Mucosa of stomach (tissue), 1 donor: ENCODE results near the gene DERA.
"Not testable (repeated sequence)": the region's sequence is repeated elsewhere in the genome, so short reads cannot be mapped to it uniquely, and the experiment has no call there.

Source experiments
- H3K27me3 ChIP-seq: one replicate; pipeline ENCODE4 v1.7.0; 2013; ENCODE audit warnings: mild to moderate bottlenecking, low read length; ENCODE audit not compliant: control insufficient read depth, insufficient read depth
- H3K36me3 ChIP-seq: one replicate; pipeline ENCODE4 v1.7.0; 2013; ENCODE audit warnings: low read length; ENCODE audit not compliant: control insufficient read depth, insufficient read depth
- H3K4me1 ChIP-seq: one replicate; pipeline ENCODE4 v1.7.0; 2013; ENCODE audit warnings: mild to moderate bottlenecking, low read length; ENCODE audit not compliant: control insufficient read depth, insufficient read depth
- H3K4me3 ChIP-seq: one replicate; pipeline ENCODE4 v1.7.0; 2013; ENCODE audit warnings: low read length
- H3K9ac ChIP-seq: one replicate; pipeline ENCODE4 v1.7.0; 2013; ENCODE audit warnings: mild to moderate bottlenecking, low read length, moderate library complexity
- H3K9me3 ChIP-seq: one replicate; pipeline ENCODE4 v1.7.0; 2013; ENCODE audit warnings: mild to moderate bottlenecking, low read length, moderate library complexity; ENCODE audit not compliant: control insufficient read depth
- donor health status: Pancreatic carcinoma.

DERA gene

DNA sequence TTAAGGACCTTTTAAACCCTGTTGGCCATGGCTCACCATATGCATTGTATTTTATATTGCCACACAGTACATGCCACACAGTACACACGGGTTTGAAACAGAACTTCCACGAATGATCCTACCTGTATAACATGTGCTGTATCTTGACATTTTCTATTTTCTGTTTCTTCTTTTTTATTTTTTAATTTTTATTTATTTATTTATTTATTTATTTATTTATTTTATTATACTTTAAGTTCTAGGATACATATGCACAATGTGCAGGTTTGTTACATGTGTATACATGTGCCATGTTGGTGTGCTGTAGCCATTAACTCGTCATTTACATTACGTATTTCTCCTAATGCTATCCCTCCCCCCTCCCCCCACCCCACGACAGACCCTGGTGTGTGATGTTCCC lies 32.4 kb downstream of the DERA start:
- H3K4me1 ChIP-seq, H3K36me3 ChIP-seq, H3K27me3 ChIP-seq, H3K4me3 ChIP-seq, H3K9ac ChIP-seq, H3K9me3 ChIP-seq: not testable (repeated sequence)

DNA sequence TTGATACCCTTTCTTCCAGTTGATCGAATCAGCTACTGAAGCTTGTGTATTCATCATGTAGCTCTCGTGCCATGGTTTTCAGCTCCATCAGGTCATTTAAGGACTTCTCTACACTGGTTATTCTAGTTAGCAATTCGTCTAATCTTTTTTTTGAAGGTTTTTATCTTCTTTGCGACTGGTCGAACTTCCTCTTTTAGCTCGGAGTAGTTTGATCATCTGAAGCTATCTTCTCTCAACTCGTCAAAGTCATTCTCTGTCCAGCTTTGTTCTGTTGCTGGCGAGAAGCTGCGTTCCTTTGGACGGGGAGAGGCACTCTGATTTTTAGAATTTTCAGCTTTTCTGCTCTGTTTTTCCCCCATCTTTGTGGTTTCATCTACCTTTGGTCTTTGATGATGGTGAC lies 37.3 kb downstream of the DERA start:
- H3K9me3 ChIP-seq, H3K36me3 ChIP-seq, H3K27me3 ChIP-seq, H3K9ac ChIP-seq, H3K4me3 ChIP-seq, H3K4me1 ChIP-seq: not testable (repeated sequence)

DNA sequence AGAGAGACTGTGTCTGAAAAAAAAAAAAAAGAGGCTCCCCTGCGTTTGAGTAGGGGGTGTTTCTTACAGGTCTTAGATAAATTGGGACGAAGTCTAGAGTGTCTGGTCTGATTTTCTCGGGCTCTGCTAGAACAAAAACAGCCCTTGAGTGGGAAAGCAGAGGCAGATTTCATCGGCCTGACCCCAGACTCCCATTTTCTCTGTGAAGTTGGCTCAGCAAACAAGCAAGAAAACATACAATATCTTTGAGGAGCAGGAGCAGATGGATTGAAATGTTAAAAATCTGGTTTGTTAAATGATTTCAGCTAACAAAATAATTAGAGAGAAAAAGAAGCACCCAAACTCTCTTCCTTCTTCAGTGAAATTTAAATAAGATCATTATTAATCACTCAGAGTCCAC lies 44.1 kb downstream of the DERA start:
- no peaks in the 10 kb centered on the region for H3K36me3 ChIP-seq
- H3K9me3 ChIP-seq = no peaks in the 10 kb centered on the region
- H3K4me1 ChIP-seq = no peaks in the 10 kb centered on the region
- H3K27me3 ChIP-seq = no peaks in the 10 kb centered on the region
- no peak overlapping the region for H3K9ac ChIP-seq
- H3K4me3 ChIP-seq = no peak overlapping the region

DNA sequence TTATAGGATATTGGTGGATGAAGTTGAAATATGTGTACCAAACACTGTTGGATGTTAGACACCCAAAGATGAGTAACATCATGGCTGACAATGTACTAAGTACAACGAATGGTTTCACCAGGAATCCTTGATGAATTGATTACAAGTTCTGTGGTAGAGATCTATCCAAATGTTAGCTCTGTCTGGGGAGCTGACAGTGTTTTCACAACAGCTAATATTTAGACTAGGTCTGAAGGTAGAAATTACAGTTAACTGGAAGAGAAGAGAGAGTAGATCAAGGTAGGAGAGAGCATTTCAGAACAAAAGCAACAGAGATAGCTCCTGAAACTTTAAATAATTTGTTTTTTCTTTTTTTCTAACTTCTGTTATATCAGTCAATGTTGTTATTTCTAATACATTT lies 44.9 kb downstream of the DERA start:
- H3K27me3 ChIP-seq = no peaks in the 10 kb centered on the region
- no peaks in the 10 kb centered on the region for H3K9me3 ChIP-seq
- no peaks in the 10 kb centered on the region for H3K4me1 ChIP-seq
- H3K9ac ChIP-seq = no peak overlapping the region
- H3K36me3 ChIP-seq = no peaks in the 10 kb centered on the region
- no peak overlapping the region for H3K4me3 ChIP-seq

DNA sequence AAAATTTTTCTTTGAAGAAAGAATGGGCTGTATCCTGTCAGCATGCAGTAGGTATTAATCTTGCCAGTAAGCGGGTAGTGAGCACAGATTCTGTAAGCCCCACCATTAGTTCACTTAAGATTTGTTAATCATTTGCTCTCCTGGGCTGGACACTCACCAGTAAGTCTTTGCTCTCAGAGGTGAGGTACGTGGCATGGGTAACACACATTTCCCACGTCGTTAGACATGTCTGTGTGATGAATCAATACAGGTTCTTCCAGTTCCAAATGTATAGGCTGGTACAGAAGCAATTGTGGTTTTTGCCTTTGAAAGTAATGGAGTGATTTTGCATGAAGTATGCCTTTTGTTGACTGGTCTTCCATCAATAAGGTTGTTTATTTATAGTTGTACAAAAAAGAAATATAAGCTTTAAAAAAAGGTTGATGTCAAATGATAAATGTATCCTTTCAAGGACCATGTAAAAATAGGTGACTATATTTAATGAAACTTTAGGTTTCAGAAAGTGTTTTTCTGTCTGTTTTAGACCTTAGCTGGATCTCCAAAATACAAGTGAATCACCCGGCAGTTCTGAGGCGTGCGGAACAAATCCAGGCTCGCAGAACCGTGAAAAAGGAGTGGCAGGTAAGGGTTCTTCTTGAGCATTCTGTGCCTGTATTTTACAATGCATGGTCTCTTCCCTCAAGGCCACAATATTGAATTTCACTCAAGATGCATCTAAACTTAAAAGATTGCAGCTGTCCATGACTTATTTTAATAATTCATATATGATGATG lies 45.5 kb downstream of the DERA start:
- Histone ChIP-seq H3K27me3 (no peaks in the 10 kb centered on the region), H3K9me3 (no peaks in the 10 kb centered on the region), H3K36me3 (no peaks in the 10 kb centered on the region), H3K4me1 (no peaks in the 10 kb centered on the region), H3K4me3 (no peak overlapping the region), H3K9ac (no peak overlapping the region)

DNA sequence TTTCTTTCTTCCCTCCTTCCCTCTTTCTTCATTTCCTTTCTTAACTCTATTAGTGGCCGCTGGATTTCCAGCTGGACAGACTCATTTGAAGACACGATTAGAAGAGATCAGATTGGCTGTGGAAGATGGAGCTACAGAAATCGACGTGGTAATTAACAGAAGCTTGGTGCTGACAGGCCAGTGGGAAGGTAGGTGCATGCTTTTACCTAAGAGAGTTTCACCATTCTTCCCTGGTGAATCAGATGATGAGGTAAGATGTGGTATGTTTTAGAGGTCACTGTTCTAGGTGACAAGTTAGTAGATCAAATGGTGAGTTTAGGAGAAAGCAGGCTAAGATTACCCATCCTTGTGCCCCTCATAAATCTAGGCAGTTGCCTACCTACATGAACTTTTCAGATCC lies 51.6 kb downstream of the DERA start:
- Histone ChIP-seq H3K4me1 (no peaks in the 10 kb centered on the region), H3K27me3 (no peaks in the 10 kb centered on the region), H3K4me3 (no peak overlapping the region), H3K9ac (no peak overlapping the region), H3K9me3 (no peaks in the 10 kb centered on the region), H3K36me3 (no peaks in the 10 kb centered on the region)

DNA sequence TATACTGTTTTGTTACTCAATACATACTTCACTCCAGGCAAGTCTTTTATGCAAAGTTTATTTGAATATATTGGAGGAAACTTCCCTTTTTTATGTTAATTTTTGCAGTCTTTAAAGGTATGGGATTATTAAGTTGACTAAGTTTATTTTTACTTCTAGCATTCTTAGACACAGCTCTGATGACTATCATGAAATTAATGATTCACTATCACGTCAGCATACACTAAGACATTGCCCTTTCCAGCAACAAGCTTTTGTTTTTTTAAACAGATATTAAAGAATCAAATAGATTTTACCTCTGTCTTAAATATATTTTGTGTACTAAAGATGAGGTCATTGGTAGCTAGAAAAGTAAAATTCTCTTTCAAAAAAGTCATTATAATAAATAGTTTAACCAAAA lies 52.1 kb downstream of the DERA start:
- Histone ChIP-seq H3K4me3 (no peak overlapping the region), H3K36me3 (no peaks in the 10 kb centered on the region), H3K4me1 (no peaks in the 10 kb centered on the region), H3K27me3 (no peaks in the 10 kb centered on the region), H3K9ac (no peak overlapping the region), H3K9me3 (no peaks in the 10 kb centered on the region)

DNA sequence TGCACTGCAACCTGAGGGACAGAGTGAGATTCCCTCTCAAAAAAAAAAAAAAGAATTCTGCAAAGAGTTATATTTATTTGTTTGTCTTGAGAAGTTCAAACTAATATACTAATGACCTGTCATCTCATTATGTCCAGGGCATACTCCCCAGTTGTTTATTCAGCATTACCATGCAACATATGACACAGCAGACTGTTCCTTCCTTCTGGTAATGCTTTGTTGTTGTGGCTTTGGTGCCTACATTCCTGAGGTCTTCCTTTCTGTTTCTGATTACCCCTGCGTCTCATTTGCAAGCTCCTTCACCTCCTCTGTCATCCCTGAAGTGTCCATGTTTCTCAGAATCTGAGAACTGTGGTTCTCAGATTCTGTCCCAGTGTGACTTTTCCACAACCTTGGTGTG lies 55.3 kb downstream of the DERA start:
- Histone ChIP-seq H3K9ac (no peak overlapping the region), H3K4me1 (no peaks in the 10 kb centered on the region), H3K4me3 (no peak overlapping the region), H3K27me3 (no peaks in the 10 kb centered on the region), H3K9me3 (no peaks in the 10 kb centered on the region), H3K36me3 (no peaks in the 10 kb centered on the region)

DNA sequence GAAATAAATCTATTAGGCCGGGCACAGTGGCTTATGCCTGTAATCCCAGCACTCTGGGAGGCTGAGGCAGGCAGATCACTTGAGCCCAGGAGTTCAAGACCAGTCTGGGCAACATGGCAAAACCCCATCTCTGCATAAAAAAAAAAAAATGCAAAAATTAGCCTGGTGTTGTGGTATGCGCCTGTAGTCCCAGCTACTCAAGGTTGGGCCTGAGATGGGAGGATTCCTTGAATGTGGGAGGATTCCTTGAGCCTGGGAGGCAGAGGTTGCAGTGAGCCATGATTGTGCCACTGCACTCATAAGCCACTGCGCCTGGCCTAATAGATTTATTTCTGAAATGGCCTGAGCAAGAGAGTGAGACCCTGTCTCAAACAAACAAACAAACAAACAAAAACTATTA lies 55.9 kb downstream of the DERA start:
- not testable (repeated sequence) for H3K9ac ChIP-seq, H3K4me1 ChIP-seq

DNA sequence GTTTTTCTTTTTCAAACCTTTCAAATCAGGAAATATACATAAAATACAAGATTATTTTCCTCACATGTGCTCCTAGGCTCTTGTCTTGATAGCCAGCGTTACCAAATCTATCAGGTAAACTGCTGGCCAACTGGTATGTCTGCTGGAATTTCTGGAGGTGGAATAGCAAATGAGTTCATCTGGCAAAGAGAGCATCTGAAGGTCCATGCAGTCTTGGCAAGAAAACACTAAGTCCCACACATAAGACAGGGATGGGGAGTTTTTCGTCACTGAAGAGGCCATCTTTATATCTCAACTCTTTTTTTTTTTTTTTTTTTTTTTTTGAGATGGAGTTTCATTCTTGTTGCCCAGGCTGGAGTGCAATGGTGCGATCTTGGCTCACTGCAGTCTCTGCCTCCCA lies 60.1 kb downstream of the DERA start:
- no peaks in the 10 kb centered on the region for H3K9me3 ChIP-seq
- H3K36me3 ChIP-seq = no peaks in the 10 kb centered on the region
- no peak overlapping the region for H3K4me3 ChIP-seq
- no peaks in the 10 kb centered on the region for H3K27me3 ChIP-seq
- no peak overlapping the region for H3K9ac ChIP-seq
- no peaks in the 10 kb centered on the region for H3K4me1 ChIP-seq

More for the DNA sequence above, 55.9 kb downstream of the DERA start:
- not testable (repeated sequence) for H3K27me3 ChIP-seq, H3K4me3 ChIP-seq, H3K36me3 ChIP-seq, H3K9me3 ChIP-seq

DNA sequence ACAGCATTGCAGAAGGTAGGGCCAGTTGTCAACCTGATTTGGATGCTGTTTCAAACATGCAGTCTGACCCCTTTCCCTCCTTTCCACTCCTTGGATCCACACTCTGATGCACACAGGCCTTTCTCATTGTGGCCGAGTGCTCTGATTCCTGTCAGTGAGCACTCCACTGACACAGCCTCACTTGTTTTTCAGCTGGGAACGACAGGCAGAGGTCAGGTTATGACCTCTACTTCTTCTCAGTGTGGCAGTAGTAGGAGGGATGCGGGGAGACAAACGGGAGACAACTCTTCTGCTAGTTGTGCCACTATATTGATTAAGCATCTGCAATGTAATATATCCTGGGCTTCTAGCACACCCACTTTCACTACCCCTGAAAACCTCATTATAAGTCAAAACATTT lies 61.8 kb downstream of the DERA start:
- Histone ChIP-seq H3K9me3 (no peaks in the 10 kb centered on the region), H3K4me3 (no peak overlapping the region), H3K4me1 (peaks cover under 1% of the 10 kb centered on the region), H3K36me3 (no peaks in the 10 kb centered on the region), H3K27me3 (no peaks in the 10 kb centered on the region), H3K9ac (no peak overlapping the region)

DNA sequence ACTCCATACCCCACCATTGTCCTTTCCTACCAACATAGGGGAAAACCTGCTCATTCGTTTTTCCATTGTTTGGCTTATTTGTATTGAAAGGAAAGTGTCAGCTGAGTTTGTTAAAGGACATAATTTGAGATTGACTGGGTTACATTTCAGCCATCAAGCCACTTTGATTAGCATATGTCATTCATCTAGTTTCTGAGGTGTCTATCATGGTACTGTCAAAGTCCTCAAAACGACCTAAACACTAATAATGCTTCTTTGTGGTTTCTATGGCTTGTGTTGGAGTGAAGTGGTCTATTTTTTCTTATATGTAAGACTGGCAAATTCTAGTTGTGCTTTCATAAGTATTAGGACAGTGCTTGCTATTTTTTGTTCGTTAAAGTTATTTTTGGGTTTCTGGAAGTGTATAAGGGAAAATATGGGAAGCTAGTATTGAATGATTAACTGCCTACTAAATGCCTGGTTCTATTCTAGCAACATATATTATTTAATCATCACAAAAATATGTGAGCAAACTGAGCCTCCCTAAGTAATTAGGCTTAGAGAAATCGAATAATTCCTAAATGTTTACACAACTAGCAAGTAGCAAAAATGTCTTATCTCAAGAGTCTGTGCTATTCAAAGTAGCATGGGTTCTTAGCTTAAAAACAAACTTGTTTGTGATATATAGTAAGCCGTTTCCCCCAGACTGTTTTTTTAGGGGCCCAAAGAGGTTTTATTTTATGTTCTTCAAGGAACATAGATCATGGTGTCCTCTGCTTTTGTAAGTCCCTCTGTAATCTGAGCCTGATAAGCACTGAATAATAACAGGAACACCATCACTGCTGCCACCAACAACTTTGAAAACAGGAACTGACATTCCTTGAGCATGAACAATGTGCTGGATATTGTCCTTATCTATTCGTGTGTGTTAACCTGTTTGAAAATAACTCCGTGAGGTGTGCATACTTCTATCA lies 67.1 kb downstream of the DERA start:
- Histone ChIP-seq H3K36me3 (no peaks in the 10 kb centered on the region), H3K4me1 (peaks cover 12% of the 10 kb centered on the region), H3K9me3 (no peaks in the 10 kb centered on the region), H3K4me3 (no peak overlapping the region), H3K9ac (no peak overlapping the region), H3K27me3 (no peaks in the 10 kb centered on the region)
